Measurements from ENCODE around the gene SMIM35.

SMIM35 gene

DNA sequence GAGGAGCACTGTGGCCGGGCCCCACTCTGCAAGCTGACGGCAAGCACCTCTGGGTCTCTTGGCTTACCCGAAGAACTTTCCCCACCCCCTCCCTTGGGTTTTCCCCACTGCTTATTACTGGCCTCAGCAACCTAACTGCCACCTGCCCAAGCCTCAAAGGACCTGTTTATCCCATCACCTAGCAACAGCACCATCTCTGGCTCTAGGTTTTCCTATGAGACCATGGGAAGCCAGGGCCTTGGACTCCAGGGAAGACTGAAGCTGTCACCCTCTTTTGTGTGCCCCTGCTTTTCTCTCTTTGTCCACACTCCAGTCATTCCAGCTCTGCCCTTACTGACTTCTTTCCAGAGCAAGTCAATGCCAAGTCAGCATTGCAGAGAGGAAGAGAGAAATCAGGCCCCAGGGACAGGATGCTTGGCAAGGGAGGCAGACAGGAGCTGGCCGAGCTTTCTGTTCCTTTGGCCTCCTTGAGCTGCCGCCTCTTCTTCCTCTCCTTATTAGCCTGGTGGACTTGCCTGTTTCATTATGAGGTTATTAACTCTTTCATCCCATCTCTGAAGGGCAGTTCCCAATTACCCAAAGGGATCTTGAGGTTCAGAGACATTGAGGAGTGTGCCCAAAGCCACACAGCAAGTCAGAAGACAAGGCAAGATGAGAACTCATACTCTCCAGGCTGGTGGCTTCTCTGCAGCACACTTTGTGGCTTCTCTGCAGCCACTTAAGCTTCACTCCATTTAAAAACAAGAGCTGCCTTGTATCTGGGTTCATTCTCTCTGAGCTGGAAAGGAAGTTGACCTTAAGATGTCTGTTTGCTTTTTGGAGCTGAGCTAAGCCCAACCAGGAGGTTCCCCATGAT is at the start of gene SMIM35:
Gene SMIM35 (minus strand): TSS at position 51 of the 856 bp plus-strand sequence. CDS start 206 bp downstream, outside the sequence.
- DNase-seq (ENCODE audit: low spot score), result no peak

DNA sequence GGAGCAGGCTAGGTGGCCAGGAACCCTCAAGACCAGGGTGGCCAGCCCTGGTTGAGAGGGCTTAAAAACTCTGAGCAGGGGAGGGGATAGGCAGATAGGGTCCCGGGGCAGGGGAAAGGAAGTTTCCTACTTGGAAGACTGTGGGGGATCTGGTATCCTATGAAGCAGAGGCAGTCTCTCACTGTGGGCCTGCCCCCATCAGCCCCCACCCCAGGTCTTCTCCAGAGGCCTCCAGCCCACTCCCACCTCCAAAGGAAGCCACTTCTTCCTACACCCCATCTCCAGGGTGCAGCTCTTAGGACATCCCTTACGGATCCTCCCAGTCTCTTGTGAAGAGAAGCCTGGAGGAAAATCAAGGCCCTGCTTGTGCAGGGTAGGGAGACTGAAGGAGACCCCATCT is 49.6 kb upstream of the SMIM35 start:
- DNase-seq (ENCODE audit: low spot score), result no peak

DNA sequence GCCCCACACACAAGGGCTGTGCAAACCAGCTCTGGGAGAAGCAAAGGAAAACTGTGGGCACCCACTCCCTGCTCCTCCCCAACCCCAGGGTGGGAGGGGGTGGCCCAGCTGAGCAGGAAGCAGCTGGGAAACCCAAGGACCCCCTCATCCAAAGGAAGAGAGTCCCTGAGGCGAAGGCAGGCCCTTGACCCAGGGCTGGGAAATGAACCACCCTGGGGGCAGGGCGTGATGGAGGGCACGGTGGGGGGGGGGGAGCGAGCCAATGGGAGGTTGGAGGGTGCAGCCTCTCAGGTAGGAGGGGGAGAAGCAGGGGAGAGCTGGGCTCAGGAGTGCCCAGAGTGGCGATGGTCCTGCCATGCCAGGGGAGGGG is 49.0 kb upstream of the SMIM35 start:
- DNase-seq (ENCODE audit: low spot score), result no peak

DNA sequence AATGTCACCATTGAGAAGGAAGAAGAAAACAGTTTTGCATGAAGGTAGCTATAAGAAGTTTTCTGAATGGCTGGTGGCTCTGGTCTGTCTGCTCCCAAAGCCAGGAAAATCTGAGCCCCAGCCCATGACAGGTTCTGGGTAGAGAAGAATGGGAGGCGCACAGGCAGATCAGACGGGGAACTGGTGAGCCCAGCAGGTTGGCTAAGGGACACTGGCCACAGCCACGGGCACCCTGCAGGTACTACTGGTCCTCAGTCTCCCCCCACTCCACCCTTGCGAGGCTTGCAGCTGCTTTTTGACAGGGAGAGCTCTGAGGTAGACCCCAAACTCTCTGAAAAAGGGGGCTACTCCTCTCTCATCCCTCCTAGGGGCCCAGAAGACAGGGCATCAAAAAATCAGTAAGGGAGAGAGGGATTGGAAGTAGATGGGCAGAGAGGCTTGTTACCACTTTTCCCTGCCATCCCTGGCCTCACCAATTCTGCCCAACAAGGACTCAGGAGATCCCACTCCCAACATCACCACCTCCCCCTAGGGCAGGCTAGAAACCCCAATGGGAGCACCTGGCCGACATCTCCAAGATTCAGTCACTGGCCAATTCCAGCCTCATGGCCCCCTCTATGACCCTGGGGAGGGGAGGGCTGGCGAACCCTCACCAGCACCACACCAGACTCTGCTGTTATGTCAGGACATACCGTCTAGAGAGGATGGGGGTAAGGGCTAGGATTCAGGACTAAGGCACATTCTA is 48.5 kb upstream of the SMIM35 start:
- DNase-seq (ENCODE audit: low spot score), result no peak

DNA sequence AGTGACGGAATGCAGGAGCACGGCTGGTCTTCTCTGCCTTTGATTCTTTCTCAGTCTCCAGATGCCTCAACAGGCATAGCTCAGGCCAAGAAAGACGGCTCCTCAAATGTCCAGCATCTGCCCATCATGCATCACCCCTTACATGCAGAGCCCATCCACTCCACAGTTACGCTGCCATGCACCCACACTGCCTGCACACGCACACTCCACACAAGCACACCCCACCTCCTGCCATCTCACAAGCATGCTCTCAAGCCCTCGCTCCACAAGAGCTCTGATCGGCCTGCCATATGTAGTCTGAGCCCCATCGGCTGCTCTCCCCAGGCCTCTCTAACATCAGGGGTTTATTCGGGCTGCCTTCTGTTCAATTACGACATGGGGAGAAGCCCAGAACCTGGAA is 47.1 kb upstream of the SMIM35 start:
- no peak for DNase-seq (ENCODE audit: low spot score)

DNA sequence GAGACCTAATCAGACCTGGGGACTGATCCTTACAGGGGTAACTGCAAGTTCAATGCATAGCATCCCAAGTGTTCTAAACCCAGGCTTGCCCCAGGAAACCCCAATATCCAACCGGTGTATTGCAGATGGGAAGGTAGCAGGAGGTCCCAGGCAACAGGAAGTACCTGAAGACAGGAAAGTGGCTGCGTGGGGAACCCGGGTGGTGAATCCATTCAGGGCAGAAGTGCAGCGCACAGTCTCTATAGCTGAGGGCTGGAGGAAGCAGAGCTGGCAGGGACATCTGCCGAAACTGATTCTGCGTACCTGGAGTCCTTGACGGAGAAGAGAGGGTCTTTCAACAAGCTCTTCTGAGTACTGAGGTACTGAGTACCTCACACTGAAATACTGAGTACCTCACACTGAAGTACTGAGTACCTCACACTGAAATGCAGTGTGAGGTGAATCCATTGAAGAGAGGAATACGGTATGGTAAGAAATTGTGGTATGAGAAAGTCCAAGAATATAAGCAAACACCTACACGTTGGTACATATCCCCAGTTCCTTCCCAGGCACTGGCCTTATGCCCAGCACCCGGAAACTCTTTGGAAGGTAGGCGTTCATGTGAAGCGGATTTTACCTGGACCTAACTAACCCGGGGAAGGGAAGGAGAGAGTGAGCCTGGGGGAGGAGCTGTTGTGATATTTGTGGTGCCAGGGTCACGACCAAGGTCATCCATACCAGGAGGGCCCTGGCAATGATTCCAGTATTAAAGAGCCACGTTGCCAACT is 45.8 kb upstream of the SMIM35 start:
- DNase-seq (ENCODE audit: low spot score), result no peak

DNA sequence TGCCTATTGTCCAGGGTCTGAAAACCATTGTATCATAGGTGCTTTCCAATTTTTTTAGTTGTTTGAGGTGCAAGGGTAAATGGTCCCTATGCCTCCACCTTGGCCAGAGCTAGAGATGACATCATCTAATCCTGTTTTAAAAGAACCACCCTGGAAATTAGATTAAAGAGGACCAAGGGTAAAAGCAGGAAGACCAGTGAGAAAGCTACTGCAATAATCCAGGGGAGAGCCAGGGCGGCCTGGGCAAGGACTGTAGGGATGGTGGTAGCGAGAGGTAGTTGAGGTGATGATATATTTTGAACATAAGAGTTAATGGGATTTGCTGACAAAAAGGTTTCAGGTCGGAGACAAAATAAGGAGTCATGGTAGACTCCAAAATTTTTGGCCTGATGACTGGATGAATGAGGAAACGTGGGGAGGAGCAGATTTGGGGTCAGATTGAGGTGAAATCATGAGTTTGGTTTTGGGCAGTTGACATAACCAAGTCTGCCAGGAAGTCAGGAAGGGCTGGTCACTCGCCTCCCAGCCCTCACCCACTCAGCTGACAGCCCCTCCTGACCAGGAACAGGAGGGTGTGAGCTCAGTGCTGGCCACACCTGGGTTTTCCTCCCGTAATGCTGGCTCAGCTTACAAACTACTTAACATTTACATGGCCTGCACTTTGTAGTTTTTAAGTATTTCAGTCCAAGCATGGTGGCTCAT is 42.9 kb upstream of the SMIM35 start:
- DNase-seq (ENCODE audit: low spot score), result no peak

DNA sequence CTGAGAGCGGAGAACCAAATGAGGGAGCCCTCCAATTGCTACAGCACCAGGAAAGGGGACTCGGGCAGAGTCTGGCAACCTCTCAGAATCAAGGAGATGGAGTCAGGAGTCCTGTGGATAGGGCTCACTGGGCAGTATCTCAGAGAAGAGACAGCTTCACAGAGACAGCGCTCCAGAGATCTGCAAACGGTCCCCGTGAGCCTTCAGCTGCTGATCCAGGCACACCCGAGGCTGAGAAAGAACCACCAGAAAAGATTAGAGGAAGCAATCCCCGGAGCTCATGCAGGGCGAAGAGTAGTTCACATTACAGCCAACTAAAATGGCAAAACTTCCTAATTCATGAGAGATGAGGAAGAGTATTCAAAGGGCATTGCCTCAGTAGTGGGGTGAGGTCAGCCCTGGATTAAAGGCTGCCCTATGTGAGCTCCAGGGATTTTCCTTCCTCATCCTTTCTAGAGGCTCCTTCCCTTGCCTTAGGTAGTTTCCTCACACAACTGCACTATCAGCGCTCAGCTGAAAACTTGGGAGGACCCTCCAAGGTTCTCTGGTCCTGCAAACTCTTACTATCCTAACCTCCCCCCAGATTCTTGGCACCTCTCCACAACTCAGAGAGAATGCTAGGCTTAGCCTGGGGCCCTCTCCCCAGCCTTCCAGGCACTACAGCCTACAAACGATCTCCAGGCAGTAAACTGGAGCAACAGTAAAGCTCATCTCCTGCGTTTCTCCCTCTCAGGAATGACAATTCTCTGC is 42.1 kb upstream of the SMIM35 start:
- DNase-seq (ENCODE audit: low spot score), result no peak

DNA sequence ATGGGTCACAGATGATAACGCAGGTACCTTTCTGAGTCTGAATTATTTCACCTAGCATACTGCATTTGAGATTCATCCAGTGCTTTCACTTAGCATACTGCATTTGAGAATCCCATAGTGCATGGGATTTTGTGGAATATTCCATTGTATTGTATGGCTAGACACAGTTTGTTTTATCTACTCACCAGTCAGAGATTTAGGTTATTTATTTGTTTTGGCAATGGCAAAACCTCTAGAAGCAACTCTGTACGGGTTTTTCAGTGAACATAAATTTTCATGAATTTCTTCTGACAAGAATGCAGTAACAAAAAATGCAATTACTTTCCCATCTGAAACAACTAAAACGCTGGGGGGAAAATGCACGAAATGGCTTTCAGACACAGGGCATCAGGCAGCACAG is 41.5 kb upstream of the SMIM35 start:
- no peak for DNase-seq (ENCODE audit: low spot score)

DNA sequence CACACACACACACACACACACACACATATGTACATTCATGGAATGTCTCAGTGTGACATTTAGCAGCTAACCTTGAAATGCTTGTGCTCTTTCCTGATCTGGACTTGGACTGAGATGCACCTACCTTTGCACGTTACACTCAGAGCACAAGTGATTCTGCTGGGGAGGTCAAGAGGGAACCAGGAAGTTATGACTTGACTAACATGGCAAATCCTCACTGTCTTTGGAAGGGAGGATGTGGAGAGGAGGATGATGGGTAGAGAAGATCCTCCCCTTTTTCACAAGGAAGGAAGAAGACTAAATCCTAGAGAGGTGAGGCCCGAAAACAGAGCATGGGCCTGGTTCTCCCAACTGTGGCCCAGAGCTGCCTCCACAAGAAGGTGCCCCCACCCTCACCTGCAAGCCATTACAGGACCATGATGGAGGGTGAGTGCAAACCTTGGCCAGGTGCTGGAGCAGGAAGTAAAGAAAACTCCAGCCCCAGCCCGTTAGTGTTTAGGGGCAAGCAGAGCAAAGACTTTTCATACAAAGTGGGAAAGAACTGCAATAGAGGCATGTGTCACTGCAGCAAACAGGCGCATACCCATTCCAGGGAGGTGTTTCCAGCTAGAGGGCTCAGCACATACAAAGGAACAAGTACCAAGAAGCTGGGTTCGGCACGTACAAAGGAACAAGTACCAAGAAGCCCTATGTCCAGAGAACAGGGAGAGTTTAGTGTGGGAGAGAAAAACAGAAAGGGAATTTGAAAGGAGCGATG is 39.5 kb upstream of the SMIM35 start:
- no peak for DNase-seq (ENCODE audit: low spot score)

DNA sequence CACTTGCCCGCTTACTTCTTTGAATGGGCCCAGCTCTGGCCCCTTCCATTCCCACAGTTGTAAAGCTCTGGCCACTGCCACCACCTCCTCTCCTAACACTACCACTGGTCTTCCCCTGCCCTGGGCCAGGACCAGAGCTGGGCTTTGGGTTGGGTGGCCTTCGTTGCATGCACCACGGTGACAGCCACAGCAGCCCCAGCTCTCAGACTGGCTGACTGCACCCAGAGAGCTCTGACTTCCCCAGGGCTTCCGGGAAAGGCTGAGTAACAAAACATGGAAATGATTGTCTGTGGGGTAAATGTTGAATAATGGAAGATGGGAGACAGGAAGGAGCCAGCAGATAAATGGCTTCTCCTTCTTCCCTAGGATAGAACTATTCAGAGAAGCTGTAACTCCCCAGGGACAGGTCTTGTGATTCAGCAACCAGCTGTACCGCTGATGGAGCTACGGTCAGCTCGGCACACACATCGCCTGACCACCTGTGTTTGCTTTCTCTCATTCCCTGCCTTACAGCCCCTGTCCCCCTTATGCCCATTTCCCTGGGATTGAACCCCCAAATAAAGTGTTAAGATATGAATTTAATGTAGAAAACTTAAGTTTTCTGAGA is 38.3 kb upstream of the SMIM35 start:
- no peak for DNase-seq (ENCODE audit: low spot score)

DNA sequence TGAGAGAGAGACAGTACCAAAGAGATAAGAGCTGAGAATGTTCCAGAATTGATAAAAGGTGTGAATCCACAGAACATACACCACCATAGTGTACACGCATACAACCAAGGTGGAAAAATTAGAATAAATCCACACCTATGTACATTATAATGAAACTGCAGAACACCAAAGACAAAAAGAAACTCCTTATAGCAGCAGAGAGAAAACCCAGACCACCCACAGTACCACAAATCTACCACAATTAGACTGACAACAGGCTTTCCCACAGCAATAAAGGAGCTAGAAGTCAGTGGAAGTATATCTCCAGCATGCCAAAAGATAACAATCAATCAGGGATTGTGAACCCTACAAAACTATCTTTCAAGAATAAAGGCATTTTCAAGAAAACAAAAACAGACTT is 34.0 kb upstream of the SMIM35 start:
- no peak for DNase-seq (ENCODE audit: low spot score)

DNA sequence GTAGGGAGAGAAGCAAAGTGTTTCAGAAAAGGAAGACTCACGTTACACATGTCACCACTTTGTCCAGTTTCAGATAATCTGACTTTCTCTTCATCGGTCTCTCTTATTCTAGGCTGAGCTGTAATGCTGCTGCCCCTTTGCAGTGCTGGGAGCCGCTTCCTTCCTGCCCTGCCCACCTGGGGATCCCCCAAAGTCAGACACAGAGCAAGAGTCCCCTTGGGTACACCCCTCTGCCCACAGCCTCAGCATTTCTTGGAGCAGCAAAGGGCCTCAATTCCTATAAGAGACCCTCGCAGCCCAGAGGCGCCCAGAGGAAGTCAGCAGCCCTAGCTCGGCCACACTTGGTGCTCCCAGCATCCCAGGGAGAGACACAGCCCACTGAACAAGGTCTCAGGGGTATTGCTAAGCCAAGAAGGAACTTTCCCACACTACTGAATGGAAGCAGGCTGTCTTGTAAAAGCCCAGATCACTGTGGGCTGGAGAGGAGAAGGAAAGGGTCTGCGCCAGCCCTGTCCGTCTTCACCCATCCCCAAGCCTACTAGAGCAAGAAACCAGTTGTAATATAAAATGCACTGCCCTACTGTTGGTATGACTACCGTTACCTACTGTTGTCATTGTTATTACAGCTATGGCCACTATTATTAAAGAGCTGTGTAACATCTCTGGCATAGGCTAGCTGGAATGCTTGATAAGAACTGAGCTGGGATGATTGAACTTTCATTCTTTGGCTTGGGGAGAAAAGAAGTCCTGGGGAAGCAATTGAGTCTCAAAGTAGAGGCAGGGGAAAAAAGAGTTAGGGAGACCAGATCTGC is 31.2 kb upstream of the SMIM35 start:
- no peak for DNase-seq (ENCODE audit: low spot score)

DNA sequence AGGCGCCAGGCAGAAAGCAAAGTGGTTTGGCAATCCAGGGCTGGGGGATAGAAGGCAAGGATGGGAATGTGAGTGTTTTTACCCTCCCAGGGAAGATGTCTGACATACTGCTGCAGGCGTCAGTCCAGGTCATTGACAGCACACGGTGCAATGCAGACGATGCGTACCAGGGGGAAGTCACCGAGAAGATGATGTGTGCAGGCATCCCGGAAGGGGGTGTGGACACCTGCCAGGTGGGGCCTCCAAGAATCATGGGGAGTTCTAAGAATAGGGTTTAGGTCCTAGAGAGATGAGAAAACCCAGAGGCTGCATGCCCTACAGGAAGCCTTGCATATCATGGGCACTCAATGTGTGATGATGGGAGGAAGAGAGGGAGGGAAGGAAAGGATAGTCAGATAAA is 28.3 kb upstream of the SMIM35 start:
- DNase-seq (ENCODE audit: low spot score), result no peak

DNA sequence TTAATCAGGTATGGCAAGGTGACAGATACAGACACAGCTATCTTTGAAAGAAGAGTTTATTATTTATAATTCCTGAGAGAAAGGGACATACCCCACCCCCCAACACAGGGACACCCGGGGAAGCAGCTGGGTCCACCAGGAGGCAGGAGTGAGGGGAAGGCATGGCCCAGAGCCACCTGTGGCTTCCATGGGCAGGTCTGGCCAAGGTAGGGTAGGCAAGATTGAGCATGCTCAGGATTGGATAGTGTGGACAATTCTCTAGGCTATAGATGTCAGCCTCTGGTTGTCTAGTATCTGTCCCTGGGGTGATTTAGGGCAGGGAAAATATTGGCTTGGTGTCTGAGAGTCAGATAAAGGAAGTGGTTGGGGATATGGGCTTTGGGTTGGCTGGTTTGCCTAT is 27.5 kb upstream of the SMIM35 start:
- no peak for DNase-seq (ENCODE audit: low spot score)

DNA sequence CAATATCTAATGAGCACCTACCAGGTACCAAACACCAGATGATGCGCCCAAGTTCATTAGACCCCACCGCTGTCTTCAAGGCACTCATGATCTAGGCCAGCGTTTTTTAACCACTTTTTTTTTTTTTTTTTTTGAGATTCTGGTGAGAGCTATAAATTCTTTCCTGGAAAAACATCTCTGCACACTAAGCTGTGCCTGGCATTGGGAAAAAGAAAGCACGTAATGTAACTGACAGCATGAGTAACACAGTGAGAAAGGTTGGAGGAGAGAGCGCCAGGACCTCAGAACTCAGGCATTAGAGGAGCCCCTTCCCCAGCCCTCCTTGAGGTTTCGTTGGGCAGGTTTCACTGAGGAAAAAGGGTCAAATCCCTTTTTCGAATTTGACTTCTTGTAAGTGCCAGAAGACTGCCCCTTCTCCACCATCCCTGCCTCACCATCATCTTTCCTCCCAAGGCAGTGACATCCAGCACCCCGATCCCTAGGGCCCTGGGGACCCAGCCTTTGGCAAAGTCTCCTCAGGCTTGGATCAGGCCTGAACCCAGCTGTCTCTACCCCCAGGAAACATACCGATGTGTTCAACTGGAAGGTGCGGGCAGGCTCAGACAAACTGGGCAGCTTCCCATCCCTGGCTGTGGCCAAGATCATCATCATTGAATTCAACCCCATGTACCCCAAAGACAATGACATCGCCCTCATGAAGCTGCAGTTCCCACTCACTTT is 26.1 kb upstream of the SMIM35 start:
- DNase-seq (ENCODE audit: low spot score), result no peak

DNA sequence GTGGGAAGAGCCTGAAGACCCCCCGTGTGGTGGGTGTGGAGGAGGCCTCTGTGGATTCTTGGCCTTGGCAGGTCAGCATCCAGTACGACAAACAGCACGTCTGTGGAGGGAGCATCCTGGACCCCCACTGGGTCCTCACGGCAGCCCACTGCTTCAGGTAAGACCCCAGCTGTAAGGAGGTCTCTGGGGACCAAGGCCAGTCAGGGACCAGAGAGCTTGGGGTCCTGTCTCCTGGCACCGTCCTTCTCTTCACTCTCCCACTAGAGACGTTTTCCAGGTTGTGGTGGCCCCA is 24.9 kb upstream of the SMIM35 start:
- no peak for DNase-seq (ENCODE audit: low spot score)

DNA sequence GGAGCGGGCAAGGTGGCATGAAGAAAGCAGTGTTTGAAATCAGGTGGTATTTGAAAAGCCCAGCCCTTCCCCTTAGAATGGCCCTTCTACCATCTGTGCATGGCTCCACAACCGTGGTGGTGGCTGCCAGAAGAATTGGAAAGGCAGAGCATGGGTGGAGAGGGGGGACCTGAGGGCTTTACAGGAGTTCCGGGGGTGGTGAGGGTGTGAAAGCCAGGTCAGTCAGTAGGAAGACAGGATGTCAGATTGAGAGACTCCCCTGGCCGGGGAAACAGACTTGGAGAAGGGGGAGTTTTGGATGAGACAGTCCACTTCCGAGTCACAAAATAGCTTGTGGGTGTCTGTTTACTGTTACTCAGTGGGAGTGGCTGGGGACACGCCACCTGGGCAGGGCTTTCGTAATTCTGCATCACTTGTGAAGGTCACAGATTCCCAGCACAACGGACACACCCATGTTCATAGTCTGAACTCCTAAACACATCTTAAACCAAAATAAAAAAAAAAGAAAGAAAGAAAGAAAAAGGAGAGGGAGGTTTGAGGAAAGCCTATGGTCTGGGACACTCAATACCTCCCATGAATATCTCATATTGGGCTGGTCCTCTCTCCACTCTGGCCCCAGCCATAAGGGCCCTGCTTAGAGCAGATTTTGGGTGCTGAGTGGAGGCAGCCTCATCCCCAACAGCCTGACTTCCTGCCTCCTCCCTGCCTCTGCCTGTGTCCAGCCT is 24.4 kb upstream of the SMIM35 start:
- no peak for DNase-seq (ENCODE audit: low spot score)

All from CD4-positive, alpha-beta T cell treated with Interleukin-6 at 100 ng/mL for 8 hours (primary cell).